GM04504 (cell line): Measurements from ENCODE around the gene BMPER.
"Not testable (repeated sequence)": the region's sequence is repeated elsewhere in the genome, so short reads cannot be mapped to it uniquely, and the experiment has no call there.

Source experiments
- DNase-seq: peaks from one replicate; pipeline ENCODE4 v3.0.0-alpha.2; 2012; ENCODE audit warnings: low read depth

Gene BMPER

GRCh38 chr7:34137176-34137575, 231.8 kb downstream of the BMPER start:
- no peak for DNase-seq

GRCh38 chr7:34138483-34138882, 233.1 kb downstream of the BMPER start:
- DNase-seq: no peak

- no peak for DNase-seq
Measured at GRCh38 chr7:34139086-34139485, 233.7 kb downstream of the BMPER start.

- DNase-seq: no peak
Measured at GRCh38 chr7:34140066-34140465, 234.7 kb downstream of the BMPER start.

GRCh38 chr7:34143402-34143801, 238.1 kb downstream of the BMPER start:
- peak; percentile 69 for DNase-seq

GRCh38 chr7:34145603-34146002, 240.3 kb downstream of the BMPER start:
- no peak for DNase-seq

- DNase-seq: no peak
Measured at GRCh38 chr7:34153656-34154270, 248.4 kb downstream of the BMPER start.

GRCh38 chr7:34155220-34155908, 250.0 kb downstream of the BMPER start:
- DNase-seq: peak; percentile 95

GRCh38 chr7:34156336-34156735, 251.0 kb downstream of the BMPER start:
- DNase-seq: peak; percentile 67

GRCh38 chr7:34157137-34157536, 251.8 kb downstream of the BMPER start:
- DNase-seq: no peak

GRCh38 chr7:34158368-34159153, 253.2 kb downstream of the BMPER start:
- DNase-seq: no peak

GRCh38 chr7:34160261-34160752, 255.0 kb downstream of the BMPER start:
- peak; percentile 93 for DNase-seq

- DNase-seq: no peak
Measured at GRCh38 chr7:34162027-34162565, 256.8 kb downstream of the BMPER start.

- no peak for DNase-seq
Measured at GRCh38 chr7:34162677-34163076, 257.3 kb downstream of the BMPER start.

GRCh38 chr7:34163956-34164355, 258.6 kb downstream of the BMPER start:
- DNase-seq: no peak

- no peak for DNase-seq
Measured at GRCh38 chr7:34165466-34165865, 260.1 kb downstream of the BMPER start.

- no peak for DNase-seq
Measured at GRCh38 chr7:34165927-34166550, 260.7 kb downstream of the BMPER start.

- no peak for DNase-seq
Measured at GRCh38 chr7:34168013-34168412, 262.7 kb downstream of the BMPER start.

- DNase-seq: not testable (repeated sequence)
Measured at GRCh38 chr7:34174688-34175616, 269.6 kb downstream of the BMPER start.

- no peak for DNase-seq
Measured at GRCh38 chr7:34175837-34176236, 270.5 kb downstream of the BMPER start.

GRCh38 chr7:34177476-34177875, 272.1 kb downstream of the BMPER start:
- no peak for DNase-seq
